Left cardiac atrium (tissue), 4 donors: Measurements from ENCODE around the gene PIPOX. TPM values are rescaled to one million over a fixed set of nuclear protein-coding genes. Genes with fewer than 3 reads are reported as not detected.

ENCODE experiments used
- ATAC-seq, 2 donors: fragments of 200-7000 bp; cut with Tn5 transposase; one replicate each; pipeline ENCODE4 v1.9.1; 2020; ENCODE audit warnings: mild to moderate bottlenecking in 2 of 2, moderate library complexity in 2 of 2
- DNase-seq: peaks from one replicate; pipeline ENCODE4 v3.0.0-alpha.2; 2020
- intact Hi-C, 2 donors: fragments of 100-400 bp; cut with DNase I; formaldehyde crosslinking; loops; one replicate each; pipeline versions ENCODE4 v1.14.1 to v1.15.1; 2022 to 2023
- long read RNA-seq: library from polyadenylated mRNA; unstranded; transcript quantifications from one replicate; pipeline ENCODE4 v2.0.0, GENCODE V29; 2021
- total RNA-seq, 2 donors: library from RNA; stranded (reverse); fragmentation: NEBNext Ultra II Directional; extraction: Animal tissue kit (Norgen Biotek cat#: 25700); gene quantifications; one replicate each; pipeline ENCODE4 v1.2.1, GENCODE V29; 2021
- donor health status: DM: no; HTN: yes; CAD: no.
- donor health status: DM: no; HTN: yes; CAD: no; lungs with severe emphysema.
- donor health status: DM: yes; HTN: yes; CAD: no.
- donor health status: Dilated cardiomyopathy.

PIPOX gene
- under 1 TPM; 0.55 to 0.91 TPM for total RNA-seq
- long read RNA-seq, partial matches to known transcripts, result 0 of 1 reads
- long read RNA-seq, other reads (novel, unspliced or antisense), result 1 of 1 reads

GRCh38 chr17:29042679-29043538 is at the start of gene PIPOX:
PIPOX (plus strand) TSS chr17:29043141; CDS start chr17:29043226, 85 bp downstream.
- DNase-seq, result no peak

GRCh38 chr17:28993645-28994426 is 49.1 kb upstream of the PIPOX start:
- intact Hi-C loops, result no loop called here
- ATAC-seq (no peak), DNase-seq (no peak)

More at GRCh38 chr17:29042679-29043538, at the start of gene PIPOX:
- intact Hi-C loops, result no loop called here
- ATAC-seq, result peak; percentile 36 to 54

GRCh38 chr17:28996554-28997096 is 46.3 kb upstream of the PIPOX start:
- no peak for ATAC-seq
- DNase-seq, result no peak
- intact Hi-C loops, result no loop called here

GRCh38 chr17:28997806-28998205 is 45.1 kb upstream of the PIPOX start:
- DNase-seq (no peak), ATAC-seq (no peak)
- intact Hi-C loops, result no loop called here

GRCh38 chr17:28999206-28999605 is 43.7 kb upstream of the PIPOX start:
- DNase-seq (no peak), ATAC-seq (no peak)
- intact Hi-C loops, result no loop called here

GRCh38 chr17:29000973-29001372 is 42.0 kb upstream of the PIPOX start:
- DNase-seq (no peak), ATAC-seq (no peak)
- intact Hi-C loops, result no loop called here

- intact Hi-C loops, result no loop called here
- DNase-seq (no peak), ATAC-seq (no peak)
Measured at GRCh38 chr17:29002811-29003210, 40.1 kb upstream of the PIPOX start.

- ATAC-seq (no peak), DNase-seq (no peak)
- intact Hi-C loops, result no loop called here
Measured at GRCh38 chr17:29003289-29003688, 39.7 kb upstream of the PIPOX start.

- ATAC-seq (peak in 1 of 2 donors; percentile 39), DNase-seq (no peak)
- intact Hi-C loops, result no loop called here
Measured at GRCh38 chr17:29004081-29004692, 38.8 kb upstream of the PIPOX start.

GRCh38 chr17:29005936-29006511 is 36.9 kb upstream of the PIPOX start, which contains the start of gene SEZ6:
SEZ6 (minus strand) TSS chr17:29006033; CDS start chr17:29005869, 164 bp downstream.
- DNase-seq (peak; percentile 78), ATAC-seq (peak; percentile 87 to 94)
- intact Hi-C loops, result no loop called here

GRCh38 chr17:29007456-29007855 is 35.5 kb upstream of the PIPOX start:
- no peak for ATAC-seq
- no peak for DNase-seq
- intact Hi-C loops, result no loop called here

GRCh38 chr17:29007860-29008455 is 35.0 kb upstream of the PIPOX start:
- DNase-seq, result no peak
- intact Hi-C loops, result no loop called here
- ATAC-seq, result peak in 1 of 2 donors; percentile 56

- ATAC-seq (no peak), DNase-seq (no peak)
- intact Hi-C loops, result no loop called here
Measured at GRCh38 chr17:29008591-29008990, 34.4 kb upstream of the PIPOX start.

- ATAC-seq (no peak), DNase-seq (no peak)
- intact Hi-C loops, result no loop called here
Measured at GRCh38 chr17:29010129-29010528, 32.8 kb upstream of the PIPOX start.

GRCh38 chr17:29010586-29010985 is 32.4 kb upstream of the PIPOX start:
- no peak for ATAC-seq
- DNase-seq, result no peak
- intact Hi-C loops, result no loop called here

GRCh38 chr17:29012535-29012934 is 30.4 kb upstream of the PIPOX start:
- intact Hi-C loops, result no loop called here
- DNase-seq, result no peak
- no peak for ATAC-seq

- DNase-seq (no peak), ATAC-seq (no peak)
- intact Hi-C loops, result no loop called here
Measured at GRCh38 chr17:29014716-29015115, 28.2 kb upstream of the PIPOX start.

- DNase-seq, result no peak
- intact Hi-C loops, result no loop called here
Measured at GRCh38 chr17:29016345-29017210, 26.4 kb upstream of the PIPOX start.

More at GRCh38 chr17:29016345-29017210, 26.4 kb upstream of the PIPOX start:
- no peak for ATAC-seq
